ENCODE data around the gene CBLL2. TPM values are rescaled to one million over a fixed set of nuclear protein-coding genes. Genes with fewer than 3 reads are reported as not detected.

CBLL2 gene
- total RNA-seq, result not detected

GRCh38 chrX:22272613-22273012 lies at the start of gene CBLL2:
Gene CBLL2, plus strand, starts transcription at chrX:22272913. Its CDS starts 79 bp downstream, at chrX:22272992.

Other genes with a start within 250 kb of the CBLL2 start
- 0.18 TPM for gene PHEX, start 240.6 kb upstream of the CBLL2 start, total RNA-seq

Measured in metanephros (tissue), 1 donor.